Activated B cell treated with CpG ODN at 0.5 μM for 24 hours (primary cell): Measurements from ENCODE around the gene TRIM3. TPM values are rescaled to one million over a fixed set of nuclear protein-coding genes. Genes with fewer than 3 reads are reported as not detected.

Source experiments
- ATAC-seq: fragments of 200-7000 bp; cut with Tn5 transposase; one replicate; pipeline ENCODE4 v1.10.0; 2021; ENCODE audit warnings: low read depth, mild to moderate bottlenecking, moderate library complexity
- CTCF ChIA-PET: fragments of 350-600 bp; sonication (Branson Sonifier 250); formaldehyde crosslinking; loops from one replicate; lab custom pipeline; 2021; ENCODE audit warnings: antibody characterized with exemption; lab: Charles Lee
- POLR2A ChIA-PET: fragments of 350-600 bp; sonication (Branson Sonifier 250); formaldehyde crosslinking; loops from one replicate; lab custom pipeline; 2021; ENCODE audit warnings: antibody characterized with exemption; lab: Charles Lee
- DNase-seq: peaks from one replicate; pipeline ENCODE4 v3.0.0; 2022
- H3K27ac Mint-ChIP-seq: one replicate; pipeline ENCODE4 v1.8.0; 2020; ENCODE audit warnings: mixed read lengths
- H3K27me3 Mint-ChIP-seq: one replicate; pipeline ENCODE4 v1.8.0; 2021; ENCODE audit warnings: mixed read lengths
- H3K36me3 Mint-ChIP-seq: one replicate; pipeline ENCODE4 v1.8.0; 2021; ENCODE audit warnings: low read depth, mixed read lengths
- H3K4me1 Mint-ChIP-seq: one replicate; pipeline ENCODE4 v1.8.0; 2021; ENCODE audit warnings: mixed read lengths
- H3K4me3 Mint-ChIP-seq: one replicate; pipeline ENCODE4 v1.8.0; 2020; ENCODE audit warnings: mild to moderate bottlenecking, mixed read lengths
- H3K9me3 Mint-ChIP-seq: one replicate; pipeline ENCODE4 v1.8.0; 2020; ENCODE audit warnings: mixed read lengths
- intact Hi-C: fragments of 100-400 bp; cut with micrococcal nuclease; formaldehyde crosslinking; loops from one replicate; pipeline ENCODE4 v1.15.1; 2024
- total RNA-seq: library from RNA; stranded (reverse); gene quantifications from 2 replicates; pipeline ENCODE4 v1.2.3, GENCODE V29; 2022
- TF ChIP-seq, protein P1 (sequence below): fragments of 200-600 bp; IDR thresholded peaks from one replicate; pipeline ENCODE4 v1.8.0; 2022; ENCODE audit warnings: antibody characterized with exemption, mild to moderate bottlenecking

Gene TRIM3
- total RNA-seq, 1 donor from 2014 or later, result 8.3 TPM

GRCh38 chr11:6497069-6497839 lies 23.5 kb upstream of the TRIM3 start, which contains the start of gene DNHD1:
DNHD1 (plus strand) TSS chr11:6497280; CDS start chr11:6498216, 936 bp downstream.
- no peak within 1 kb of the TSS for H3K27ac Mint-ChIP-seq
- peak within 1 kb of the TSS; percentile 42 for H3K4me3 Mint-ChIP-seq
- H3K27me3 Mint-ChIP-seq, result no peaks in the 10 kb centered on the region
- CTCF ChIA-PET, result interaction anchor here (3.0 kb wide), 1 partner anchor 9 kb away, joined by 14 read pairs; no protein-coding TSS in a partner anchor
- ATAC-seq, result no peak
- TF ChIP-seq, protein P1, sequence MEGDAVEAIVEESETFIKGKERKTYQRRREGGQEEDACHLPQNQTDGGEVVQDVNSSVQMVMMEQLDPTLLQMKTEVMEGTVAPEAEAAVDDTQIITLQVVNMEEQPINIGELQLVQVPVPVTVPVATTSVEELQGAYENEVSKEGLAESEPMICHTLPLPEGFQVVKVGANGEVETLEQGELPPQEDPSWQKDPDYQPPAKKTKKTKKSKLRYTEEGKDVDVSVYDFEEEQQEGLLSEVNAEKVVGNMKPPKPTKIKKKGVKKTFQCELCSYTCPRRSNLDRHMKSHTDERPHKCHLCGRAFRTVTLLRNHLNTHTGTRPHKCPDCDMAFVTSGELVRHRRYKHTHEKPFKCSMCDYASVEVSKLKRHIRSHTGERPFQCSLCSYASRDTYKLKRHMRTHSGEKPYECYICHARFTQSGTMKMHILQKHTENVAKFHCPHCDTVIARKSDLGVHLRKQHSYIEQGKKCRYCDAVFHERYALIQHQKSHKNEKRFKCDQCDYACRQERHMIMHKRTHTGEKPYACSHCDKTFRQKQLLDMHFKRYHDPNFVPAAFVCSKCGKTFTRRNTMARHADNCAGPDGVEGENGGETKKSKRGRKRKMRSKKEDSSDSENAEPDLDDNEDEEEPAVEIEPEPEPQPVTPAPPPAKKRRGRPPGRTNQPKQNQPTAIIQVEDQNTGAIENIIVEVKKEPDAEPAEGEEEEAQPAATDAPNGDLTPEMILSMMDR, result no peak
- POLR2A ChIA-PET, result interaction anchor here (0.6 kb wide), 1 partner anchor 9 kb away, joined by 4 read pairs; no protein-coding TSS in a partner anchor
- no peaks in the 10 kb centered on the region for H3K9me3 Mint-ChIP-seq
- peaks cover 3% of the 10 kb centered on the region for H3K4me1 Mint-ChIP-seq
- peaks cover 64% of the 10 kb centered on the region for H3K36me3 Mint-ChIP-seq
- intact Hi-C loops, result no loop called here
- DNase-seq, result no peak

- CTCF ChIA-PET, result interaction anchor here (1.9 kb wide), 1 partner anchor 110 kb away, joined by 9 read pairs; no protein-coding TSS in a partner anchor
- POLR2A ChIA-PET, result interaction anchor here (1.3 kb wide), 1 partner anchor 99 kb away, joined by 6 read pairs; the partner anchor contains the start of gene SMPD1
- TF ChIP-seq, protein P1, result no peak
- DNase-seq (no peak), ATAC-seq (no peak)
- Mint-ChIP-seq H3K27me3 (no peaks in the 10 kb centered on the region), H3K9me3 (no peaks in the 10 kb centered on the region), H3K36me3 (peaks cover 49% of the 10 kb centered on the region), H3K4me3 (no peak overlapping the region), H3K27ac (no peak overlapping the region), H3K4me1 (no peaks in the 10 kb centered on the region)
- intact Hi-C loops, result no loop called here
Observed at GRCh38 chr11:6489306-6489705, 15.6 kb upstream of the TRIM3 start.

DNA sequence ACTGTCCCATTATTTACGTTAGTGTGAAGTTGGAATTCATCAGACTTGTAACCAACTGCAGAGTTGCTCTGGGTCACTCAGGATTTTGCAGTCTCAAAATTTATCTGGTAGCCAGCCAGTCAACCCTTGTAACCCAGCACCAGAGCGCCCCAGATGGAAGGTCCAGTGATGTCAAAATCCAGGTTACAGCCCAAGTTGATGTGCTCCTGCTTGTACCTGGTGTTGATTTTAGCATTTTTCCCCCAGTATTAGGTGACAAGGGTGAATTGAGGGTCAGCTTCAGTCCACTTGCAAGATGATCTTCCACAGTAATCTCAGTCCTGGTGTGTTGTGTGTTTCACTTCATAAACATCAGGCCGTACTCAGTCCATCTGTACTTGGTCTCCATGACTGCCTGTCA lies 15.1 kb upstream of the TRIM3 start:
- no peak overlapping the region for H3K4me3 Mint-ChIP-seq
- intact Hi-C loops, result no loop called here

DNA sequence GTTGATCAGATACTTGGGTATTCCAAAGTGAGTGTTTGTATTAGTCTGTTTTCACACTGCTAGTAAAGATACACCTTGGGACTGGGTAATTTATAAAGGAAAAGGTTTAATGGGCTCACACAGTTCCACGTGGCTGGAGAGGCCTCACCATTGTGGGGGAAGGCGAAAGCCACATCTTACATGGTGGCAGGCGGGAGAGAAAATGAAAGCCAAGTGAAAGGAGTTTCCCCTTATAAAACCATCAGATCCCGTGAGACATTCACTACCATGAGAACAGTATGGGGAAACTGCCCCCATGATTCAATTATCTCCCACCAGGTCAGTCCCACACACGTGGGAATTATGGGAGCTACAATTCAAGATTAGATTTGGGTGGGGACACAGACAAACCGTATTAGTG lies 14.6 kb upstream of the TRIM3 start:
- TF ChIP-seq, protein P1, result no peak
- no peak for ATAC-seq
- Mint-ChIP-seq H3K27ac (peak overlapping the region; percentile 43), H3K36me3 (peaks cover 47% of the 10 kb centered on the region), H3K4me1 (peaks cover 3% of the 10 kb centered on the region), H3K9me3 (no peaks in the 10 kb centered on the region), H3K4me3 (no peak overlapping the region), H3K27me3 (no peaks in the 10 kb centered on the region)
- CTCF ChIA-PET, result no interaction called here
- intact Hi-C loops, result no loop called here
- no peak for DNase-seq
- POLR2A ChIA-PET, result no interaction called here

More for the DNA sequence above, 15.1 kb upstream of the TRIM3 start:
- TF ChIP-seq, protein P1, result no peak
- H3K27me3 Mint-ChIP-seq, result no peaks in the 10 kb centered on the region
- POLR2A ChIA-PET, result no interaction called here
- DNase-seq, result no peak
- H3K36me3 Mint-ChIP-seq, result peaks cover 47% of the 10 kb centered on the region
- ATAC-seq, result no peak
- H3K4me1 Mint-ChIP-seq, result no peaks in the 10 kb centered on the region
- H3K9me3 Mint-ChIP-seq, result no peaks in the 10 kb centered on the region
- no peak overlapping the region for H3K27ac Mint-ChIP-seq
- CTCF ChIA-PET, result interaction anchor here (1.9 kb wide), 1 partner anchor 110 kb away, joined by 9 read pairs; no protein-coding TSS in a partner anchor

- CTCF ChIA-PET, result interaction anchor here (1.7 kb wide), 1 partner anchor 108 kb away, joined by 4 read pairs; no protein-coding TSS in a partner anchor
- H3K27ac Mint-ChIP-seq, result no peak overlapping the region
- DNase-seq (no peak), ATAC-seq (no peak)
- TF ChIP-seq, protein P1, result no peak
- POLR2A ChIA-PET, result interaction anchor here (0.6 kb wide), 1 partner anchor 96 kb away, joined by 3 read pairs; no protein-coding TSS in a partner anchor
- no peaks in the 10 kb centered on the region for H3K9me3 Mint-ChIP-seq
- peaks cover 46% of the 10 kb centered on the region for H3K36me3 Mint-ChIP-seq
- intact Hi-C loops, result no loop called here
- H3K4me3 Mint-ChIP-seq, result no peak overlapping the region
- H3K27me3 Mint-ChIP-seq, result no peaks in the 10 kb centered on the region
- H3K4me1 Mint-ChIP-seq, result peaks cover 17% of the 10 kb centered on the region
Observed at GRCh38 chr11:6486938-6487337, 13.2 kb upstream of the TRIM3 start.
